Stimulated activated CD4-positive, alpha-beta T cell treated with anti-CD3 and anti-CD28 coated beads, Interleukin-15, amount 100 ng/mL, for 1 hour (primary cell): Measurements from ENCODE around the gene DISP3.

ENCODE experiments used
- DNase-seq, 2 donors: peaks; one replicate each; pipeline ENCODE4 v3.0.0-alpha.2; 2020; ENCODE audit warnings: low read depth in 1 of 2, low spot score in 1 of 2

Gene DISP3

GRCh38 chr1:11525516-11525915 lies 46.6 kb downstream of the DISP3 start:
- no peak for DNase-seq

- DNase-seq = no peak
Measured at GRCh38 chr1:11526071-11526895, 47.3 kb downstream of the DISP3 start.

- DNase-seq = no peak
Measured at GRCh38 chr1:11527541-11528452, 48.8 kb downstream of the DISP3 start.

GRCh38 chr1:11528611-11529261 lies 49.8 kb downstream of the DISP3 start:
- no peak for DNase-seq

GRCh38 chr1:11529330-11529729 lies 50.4 kb downstream of the DISP3 start:
- DNase-seq = no peak

GRCh38 chr1:11529763-11530730 lies 51.1 kb downstream of the DISP3 start:
- no peak for DNase-seq

GRCh38 chr1:11530731-11531311 lies 51.9 kb downstream of the DISP3 start:
- no peak for DNase-seq

- DNase-seq = no peak
Measured at GRCh38 chr1:11531314-11531870, 52.4 kb downstream of the DISP3 start.

GRCh38 chr1:11531943-11532342 lies 53.0 kb downstream of the DISP3 start:
- DNase-seq = no peak

- DNase-seq = no peak
Measured at GRCh38 chr1:11533790-11534787, 55.1 kb downstream of the DISP3 start.

GRCh38 chr1:11534846-11535245 lies 55.9 kb downstream of the DISP3 start:
- no peak for DNase-seq

- DNase-seq = no peak
Measured at GRCh38 chr1:11535316-11535715, 56.4 kb downstream of the DISP3 start.

GRCh38 chr1:11535761-11536572 lies 57.0 kb downstream of the DISP3 start:
- no peak for DNase-seq

- no peak for DNase-seq
Measured at GRCh38 chr1:11536573-11537379, 57.8 kb downstream of the DISP3 start.

GRCh38 chr1:11537380-11537764 lies 58.4 kb downstream of the DISP3 start:
- no peak for DNase-seq

GRCh38 chr1:11537854-11538591 lies 59.1 kb downstream of the DISP3 start:
- DNase-seq = no peak
